C1 segment of cervical spinal cord (tissue), 14 donors: Measurements from ENCODE around the gene KIF5B.
"Not testable (repeated sequence)": the region's sequence is repeated elsewhere in the genome, so short reads cannot be mapped to it uniquely, and the experiment has no call there.

Experiments
- DNase-seq, 14 donors: peaks; one replicate each; lab custom pipeline; 2025; lab: John Stamatoyannopoulos, UW

KIF5B gene

DNA sequence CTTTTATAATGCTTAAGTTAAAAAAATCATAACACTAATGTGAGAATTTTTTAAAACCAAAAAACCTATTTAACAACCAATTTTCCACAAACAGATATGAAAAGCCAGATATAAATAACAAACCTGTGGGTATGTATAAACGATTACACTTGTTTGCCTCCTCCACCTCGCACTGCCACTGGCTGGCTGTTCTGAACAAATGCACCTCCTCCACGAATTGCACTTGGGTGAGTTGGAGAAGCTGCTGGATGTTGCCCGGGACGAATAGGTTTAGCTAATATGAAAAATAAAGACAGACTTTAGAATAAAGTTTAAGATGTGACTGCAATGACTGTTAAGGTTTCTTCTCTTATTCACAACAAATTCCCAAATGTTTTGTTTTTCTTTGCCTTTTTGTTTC lies 40.8 kb downstream of the KIF5B start:
- no peak for DNase-seq

DNA sequence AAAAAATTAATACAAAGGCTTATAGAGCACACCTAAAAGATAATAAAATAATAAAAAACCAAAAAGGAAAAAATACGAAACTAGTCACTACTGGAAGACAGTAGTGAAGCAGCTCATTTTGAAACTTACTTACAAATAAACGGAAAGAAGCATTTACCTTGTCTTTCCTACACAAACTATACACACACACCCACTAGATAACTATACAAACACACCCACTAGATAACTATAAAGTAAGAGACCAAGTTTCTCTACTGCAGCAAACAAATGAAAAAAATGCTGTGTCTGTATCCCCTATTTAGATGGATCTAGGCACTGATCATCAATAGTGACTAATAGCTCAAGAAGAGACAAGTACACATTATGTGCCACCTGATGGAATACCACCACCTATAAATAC lies 49.2 kb downstream of the KIF5B start:
- no peak for DNase-seq

DNA sequence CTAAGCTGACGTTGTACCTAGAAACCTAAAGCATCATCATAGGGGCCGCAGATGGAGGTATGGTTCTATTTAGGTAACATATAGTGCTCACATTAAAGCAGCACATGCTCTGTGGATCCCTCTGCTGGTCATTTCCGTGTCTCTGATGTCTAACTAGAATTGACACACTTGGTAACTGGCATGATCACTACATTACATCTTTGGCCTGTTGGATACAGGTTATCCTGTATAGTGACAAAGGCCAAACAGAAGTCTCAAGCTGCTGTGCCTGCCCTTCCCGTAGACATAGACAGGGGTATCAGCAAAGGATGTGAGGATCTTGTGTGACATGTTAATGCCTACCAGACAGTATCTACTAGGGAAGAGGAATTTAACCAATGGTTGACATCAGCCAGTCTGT lies 51.2 kb downstream of the KIF5B start:
- DNase-seq: peak in 2 of 14 donors; percentile 5 to 12

DNA sequence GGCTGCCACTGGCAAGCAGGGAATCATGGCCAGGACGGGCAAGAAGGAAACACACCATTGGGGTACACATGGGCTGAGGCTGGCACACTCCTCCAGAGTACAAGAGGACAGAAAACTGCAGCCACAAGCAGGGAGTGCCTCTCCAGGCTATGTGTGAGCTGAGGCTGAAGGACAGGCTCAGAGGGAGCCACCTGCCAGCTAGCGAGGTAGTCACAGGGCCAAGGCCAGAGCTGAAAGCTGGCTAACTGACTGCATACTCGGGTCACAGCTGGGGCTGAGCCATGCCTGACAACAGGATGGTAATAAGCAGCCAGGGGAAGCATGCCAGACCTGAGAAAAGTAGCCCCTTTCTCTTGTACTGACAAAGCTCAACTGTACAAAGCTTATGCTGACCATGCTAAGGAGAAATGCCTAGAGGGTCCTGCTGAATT lies 52.0 kb downstream of the KIF5B start:
- DNase-seq: peak in 12 of 14 donors; percentile 2 to 70 (median 28)

DNA sequence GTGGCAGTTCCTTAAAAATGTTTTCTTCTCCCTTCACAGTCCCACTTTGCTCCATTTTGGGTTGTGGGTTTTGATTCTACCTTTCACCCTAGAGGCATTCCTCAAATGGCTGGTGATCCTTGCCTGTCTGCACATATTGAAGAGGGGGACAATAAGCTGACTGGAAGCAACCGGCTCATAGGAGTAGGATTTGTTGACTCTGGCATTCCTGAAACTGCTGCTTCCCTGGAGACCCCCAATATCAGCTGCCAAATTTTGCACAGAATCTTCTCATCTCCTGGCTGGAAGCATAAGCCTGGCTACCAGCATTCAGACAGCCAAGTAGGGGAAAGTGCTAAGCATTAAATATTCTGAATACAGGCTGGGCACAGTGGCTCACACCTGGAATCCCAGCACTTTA lies 53.7 kb downstream of the KIF5B start:
- peak in 1 of 14 donors; percentile 9 for DNase-seq

DNA sequence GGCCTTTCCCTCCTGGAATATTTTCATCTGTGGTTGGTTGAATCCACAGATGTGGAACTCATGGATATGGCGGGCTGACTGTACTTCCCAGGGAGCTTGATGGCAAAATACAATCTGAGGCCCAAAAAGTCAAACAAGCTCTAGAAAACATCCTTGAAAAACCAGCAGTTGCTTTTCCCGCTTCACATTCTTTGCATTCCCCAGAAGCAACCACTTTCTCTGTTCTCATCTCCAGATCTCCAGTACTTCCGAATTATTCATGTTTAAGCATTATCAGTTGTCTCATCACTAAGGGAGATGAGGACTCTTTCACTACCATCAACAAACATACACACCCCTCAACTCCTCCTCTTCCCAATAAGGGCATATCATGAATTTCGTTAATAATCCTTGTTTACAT lies 55.3 kb downstream of the KIF5B start:
- DNase-seq: no peak

DNA sequence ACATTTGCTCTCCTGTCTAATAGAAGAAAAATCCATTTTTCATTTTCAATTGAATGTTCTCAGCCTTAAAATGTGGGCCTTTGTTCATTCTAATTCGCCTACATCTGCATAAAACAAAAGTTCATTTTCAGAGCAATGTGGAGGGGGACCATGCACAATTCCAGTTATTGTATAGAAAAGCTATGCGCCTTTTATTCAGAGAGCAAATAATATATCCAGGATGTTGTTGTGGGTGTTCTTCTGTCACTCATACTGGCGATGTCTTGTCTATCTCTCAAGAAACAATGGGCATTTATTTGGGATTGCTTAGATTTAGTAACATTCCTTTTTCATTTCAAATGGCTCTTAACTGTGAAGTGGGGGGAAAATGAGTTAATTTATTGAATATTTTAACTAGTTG lies 56.4 kb downstream of the KIF5B start:
- no peak for DNase-seq

DNA sequence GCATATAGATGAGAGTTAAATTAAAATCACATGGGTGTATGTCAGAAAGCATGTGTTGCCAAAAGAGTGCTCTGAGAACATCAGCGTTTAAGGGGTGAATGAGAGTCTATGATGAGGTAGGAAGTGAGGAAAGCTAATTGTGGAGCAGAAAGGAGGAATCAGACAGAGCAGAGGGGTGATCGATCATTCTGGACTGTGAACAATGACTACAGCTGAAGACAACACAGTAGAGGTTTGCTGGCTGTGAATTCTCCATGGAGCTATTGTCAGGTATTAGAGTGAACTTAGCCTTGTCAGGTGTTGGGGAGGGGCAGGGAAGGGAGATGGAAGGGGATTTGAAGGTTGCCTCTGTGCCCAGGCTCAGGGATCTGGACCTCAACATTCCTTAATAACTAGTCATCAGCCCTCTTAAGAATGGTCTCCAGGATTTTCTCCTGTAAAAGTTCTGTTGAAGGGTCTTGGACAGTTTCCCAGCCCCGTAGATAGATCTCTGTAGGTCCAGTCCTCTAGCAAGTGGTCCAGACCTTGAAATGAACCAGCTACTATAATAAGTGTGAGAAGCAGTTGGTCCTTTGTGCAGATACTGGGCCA lies 57.1 kb downstream of the KIF5B start:
- DNase-seq: no peak

DNA sequence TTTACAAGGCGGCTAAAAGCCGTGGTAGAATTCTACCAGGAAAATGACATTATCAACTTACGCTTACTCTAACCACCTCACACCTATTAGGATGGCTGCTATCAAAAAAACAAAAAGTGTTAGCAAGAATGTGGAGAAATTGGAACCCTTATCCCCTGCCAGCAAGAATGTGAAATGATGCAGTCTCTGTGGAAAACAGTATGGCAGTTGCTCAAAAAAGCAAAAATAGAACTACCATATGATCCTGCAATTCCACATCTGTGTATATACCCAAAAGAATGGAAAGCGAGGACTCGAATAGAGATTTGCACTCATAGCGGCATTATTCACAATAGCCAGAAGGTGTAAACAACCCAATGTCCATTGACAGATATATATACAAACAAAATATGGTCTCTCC lies 61.3 kb downstream of the KIF5B start:
- DNase-seq: no peak

DNA sequence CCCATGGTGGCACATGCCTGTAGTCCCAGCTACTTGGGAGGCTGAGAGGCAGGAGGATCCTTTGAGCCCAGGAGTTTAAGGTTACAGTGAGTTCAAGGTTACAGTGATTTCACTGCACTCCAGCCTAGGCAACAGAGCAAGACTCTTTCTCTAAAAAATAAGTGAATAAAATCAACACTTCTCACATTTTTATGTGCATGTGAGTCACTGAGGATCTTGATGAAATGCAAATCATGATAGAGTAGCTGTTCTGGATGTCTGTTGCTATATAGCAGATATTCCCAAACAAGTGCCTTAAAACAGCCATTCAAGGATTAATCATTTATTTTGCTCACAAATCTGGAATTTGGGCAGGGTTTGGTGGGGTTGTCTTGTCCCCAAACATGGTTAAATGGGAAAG lies 65.3 kb downstream of the KIF5B start:
- no peak for DNase-seq

DNA sequence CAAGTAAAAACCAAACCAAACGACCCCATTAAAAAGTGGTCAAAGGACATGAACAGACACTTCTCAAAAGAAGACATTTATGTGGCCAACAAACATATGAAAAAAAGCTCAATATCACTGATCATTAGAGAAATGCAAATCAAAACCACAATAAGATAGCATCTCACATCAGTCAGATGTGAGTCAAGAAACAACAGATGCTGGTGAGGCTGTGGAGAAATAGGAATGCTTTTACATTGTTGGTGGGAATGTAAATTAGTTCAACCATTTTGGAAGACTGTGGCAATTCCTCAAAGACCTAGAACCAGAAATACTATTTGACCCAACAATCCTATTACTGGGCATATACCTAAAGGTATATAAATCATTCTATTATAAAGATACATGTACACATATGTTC lies 68.4 kb downstream of the KIF5B start:
- DNase-seq: not testable (repeated sequence)

DNA sequence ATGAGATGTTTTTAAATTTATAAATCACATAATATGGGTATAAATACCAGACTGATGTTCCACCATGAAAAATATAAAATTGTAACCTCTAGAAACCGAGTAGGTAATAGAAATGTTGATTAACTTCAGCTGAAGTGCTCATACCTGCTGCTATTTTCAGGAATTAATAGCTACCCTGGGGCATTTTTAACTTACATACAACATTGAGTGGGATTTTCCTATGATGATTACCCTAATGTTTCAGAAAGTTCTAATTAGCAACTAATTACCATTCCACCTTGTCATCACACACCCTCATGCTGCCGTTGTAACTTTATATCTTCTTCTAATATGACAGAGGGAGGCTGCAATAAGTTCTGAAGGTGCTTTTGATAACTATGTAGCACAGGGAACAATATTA lies 74.1 kb downstream of the KIF5B start:
- no peak for DNase-seq

DNA sequence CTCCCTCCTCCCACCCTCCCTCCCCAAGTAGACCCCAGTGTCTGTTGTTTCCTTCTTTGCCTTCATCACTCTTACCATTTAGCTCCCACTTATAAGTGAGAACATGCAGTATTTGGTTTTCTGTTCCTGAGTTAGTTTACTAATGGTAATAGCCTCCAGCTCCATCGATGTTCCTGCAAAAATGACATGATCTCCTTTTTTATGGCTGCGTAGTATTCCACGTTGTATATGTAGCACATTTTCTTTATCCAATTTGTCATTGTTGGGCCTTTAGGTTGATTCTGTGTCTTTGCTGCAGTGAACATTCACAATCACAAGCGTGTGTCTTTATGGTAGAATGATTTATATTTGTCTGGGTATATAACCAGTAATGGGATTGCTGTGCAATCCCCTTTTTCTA lies 75.8 kb downstream of the KIF5B start:
- DNase-seq: no peak

DNA sequence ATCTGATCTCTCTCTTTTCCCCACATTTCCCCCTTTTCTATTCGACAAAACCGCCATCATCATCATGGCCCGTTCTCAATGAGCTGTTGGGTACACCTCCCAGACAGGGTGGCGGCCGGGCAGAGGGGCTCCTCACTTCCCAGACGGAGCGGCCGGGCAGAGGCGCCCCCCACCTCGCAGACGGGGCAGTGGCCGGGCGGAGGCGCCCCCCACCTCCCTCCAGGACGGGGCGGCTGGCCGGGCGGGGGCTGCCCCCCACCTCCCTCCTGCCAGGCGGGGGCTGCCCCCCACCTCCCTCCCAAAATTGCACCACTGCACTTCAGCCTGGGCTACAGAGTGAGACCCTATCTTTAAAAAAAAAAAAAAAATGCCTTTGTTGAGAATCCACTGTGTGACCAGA lies 77.2 kb downstream of the KIF5B start:
- DNase-seq: not testable (repeated sequence)

DNA sequence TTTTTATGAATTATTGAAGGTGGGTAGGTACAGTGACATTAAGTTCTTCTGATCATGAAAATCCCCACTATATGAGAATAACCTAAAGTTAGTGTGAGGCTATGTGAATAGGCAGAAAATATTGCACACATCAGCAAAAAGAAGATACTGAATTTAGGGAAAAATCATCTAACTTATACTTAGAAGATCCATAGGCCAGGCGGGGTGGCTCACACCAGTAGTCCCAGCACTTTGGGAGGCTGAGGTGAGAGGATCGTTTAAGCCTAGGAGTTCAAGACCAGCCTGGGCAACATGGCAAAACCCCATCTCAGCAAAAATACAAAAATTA lies 78.1 kb downstream of the KIF5B start:
- no peak for DNase-seq

DNA sequence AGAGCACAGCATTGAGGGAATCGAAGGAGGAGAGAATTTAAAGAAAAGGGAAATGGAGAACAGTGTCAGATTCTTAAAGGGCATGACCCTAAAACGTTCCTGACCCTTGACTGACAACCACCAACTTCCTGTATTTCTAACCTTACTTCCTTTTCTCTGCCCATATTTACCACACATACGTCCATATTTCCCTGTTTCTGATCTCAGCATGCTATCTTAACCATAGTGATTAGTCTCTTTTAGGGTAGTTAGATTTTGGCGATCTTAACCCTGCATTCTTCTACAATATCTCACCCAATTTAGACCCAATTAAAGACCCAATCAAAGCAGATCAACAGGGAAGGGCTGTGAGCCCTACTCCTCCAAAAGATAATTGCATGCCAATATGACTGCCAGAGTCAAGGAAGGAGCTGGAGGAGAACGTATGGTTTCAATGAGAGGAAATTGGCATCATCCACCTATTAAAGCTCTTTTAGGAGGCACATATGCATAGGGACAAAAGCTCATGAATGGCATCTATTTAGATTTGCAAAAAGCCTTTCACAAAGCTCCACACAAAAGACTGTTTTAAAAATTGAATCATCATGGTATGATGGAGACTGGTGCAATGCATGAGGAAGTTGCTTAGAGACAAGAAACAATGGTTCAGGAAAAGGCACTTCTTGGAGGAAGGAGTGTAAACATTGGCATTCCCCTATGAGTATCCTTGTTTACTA lies 78.6 kb downstream of the KIF5B start:
- peak in 3 of 14 donors; percentile 2 to 12 (median 11) for DNase-seq

DNA sequence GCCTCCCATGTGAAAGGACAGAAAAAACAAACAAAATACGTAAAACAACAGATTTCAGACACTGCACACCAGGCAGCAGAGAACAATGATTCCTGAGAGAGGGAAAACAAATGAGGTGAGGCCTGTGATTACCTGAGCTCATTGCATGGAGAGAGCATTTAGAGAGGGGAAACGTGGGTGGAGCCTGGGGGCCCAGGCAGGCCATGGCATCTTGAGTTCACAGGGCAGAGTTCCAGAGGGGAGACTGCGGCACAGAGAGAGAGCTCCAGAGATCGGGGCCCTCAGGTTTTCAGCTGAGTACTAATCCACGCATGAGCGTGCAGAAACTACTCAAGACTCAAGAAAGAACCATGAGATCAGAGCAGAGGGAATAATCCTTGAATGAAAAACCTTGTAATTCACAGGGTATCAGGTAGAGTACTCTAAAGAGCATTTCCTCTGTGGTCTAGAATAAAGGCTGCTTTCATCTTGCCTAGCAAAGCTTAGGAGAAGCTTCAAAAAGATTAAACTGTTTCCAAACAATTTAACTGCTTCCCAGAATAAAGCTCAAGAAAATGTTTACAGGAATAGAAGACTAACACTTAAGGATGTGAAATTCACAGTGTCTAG lies 81.0 kb downstream of the KIF5B start:
- DNase-seq: no peak

DNA sequence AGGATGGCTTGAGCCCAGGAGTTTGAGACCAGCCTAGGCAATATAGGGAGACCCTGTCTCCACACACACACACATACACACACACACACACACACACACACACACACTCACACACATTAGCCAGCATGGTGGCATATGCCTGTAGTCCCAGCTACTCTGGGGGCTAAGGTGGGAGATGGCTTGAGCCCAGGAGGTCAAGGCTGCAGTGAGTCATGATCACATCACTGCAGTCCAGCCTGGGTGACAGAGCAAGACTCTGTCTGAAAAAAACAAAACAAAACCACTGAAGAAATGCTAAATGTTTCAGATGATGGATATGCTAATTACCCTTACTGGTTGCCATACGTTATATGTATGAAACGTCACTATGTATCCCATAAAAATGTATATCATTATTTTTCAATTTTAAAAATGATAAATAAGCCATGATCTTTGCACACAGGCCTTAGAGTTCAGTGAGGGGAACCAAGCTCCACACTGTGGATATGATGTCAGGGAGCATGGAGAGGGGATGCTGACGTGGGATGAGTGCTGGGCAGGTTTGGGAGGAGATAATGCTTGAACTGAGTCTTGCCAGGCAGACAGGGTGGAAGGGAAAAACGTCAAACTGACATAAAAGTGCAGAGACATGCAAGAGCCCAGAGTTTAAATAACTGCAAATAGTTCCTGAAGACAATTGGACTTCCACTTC lies 81.6 kb downstream of the KIF5B start:
- DNase-seq: no peak

DNA sequence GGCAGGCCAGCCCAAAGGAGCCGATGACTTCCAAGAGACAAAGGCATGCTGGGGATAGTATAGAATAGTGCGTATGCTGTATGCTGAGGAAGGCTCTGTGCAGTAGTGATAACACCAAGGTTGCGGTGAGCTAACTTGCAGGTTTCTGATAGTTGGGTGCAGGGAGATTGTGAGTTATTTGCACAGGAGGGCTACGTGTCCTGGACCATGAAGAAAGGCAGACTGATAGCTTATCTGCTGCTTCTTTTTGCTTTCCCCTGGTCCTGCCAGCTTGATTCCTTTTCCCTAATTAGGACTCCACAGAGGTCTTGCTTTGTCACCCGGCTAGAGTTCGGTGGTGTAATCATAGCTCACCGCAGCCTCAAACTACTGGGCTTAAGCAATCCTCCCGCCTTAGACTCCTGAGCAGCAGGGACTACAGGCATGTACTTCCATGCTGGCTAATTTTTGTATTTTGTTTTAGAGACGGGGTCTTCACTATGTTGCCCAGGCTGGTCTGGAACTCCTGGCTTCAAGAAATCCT lies 83.6 kb downstream of the KIF5B start:
- DNase-seq: no peak

DNA sequence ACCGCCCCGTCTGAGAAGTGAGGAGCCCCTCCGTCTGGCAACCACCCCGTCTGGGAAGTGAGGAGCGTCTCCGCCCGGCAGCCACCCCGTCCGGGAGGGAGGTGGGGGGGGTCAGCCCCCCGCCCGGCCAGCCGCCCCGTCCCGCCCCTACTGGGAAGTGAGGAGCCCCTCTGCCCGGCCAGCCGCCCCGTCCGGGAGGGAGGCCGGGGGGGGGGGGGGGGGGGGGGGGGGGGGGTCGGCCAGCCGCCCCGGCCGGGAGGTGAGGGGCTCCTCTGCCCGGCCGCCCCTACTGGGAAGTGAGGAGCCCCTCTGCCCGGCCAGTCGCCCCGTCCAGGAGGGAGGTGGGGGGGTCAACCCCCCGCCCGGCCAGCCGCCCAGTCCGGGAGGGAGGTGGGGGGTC lies 86.4 kb downstream of the KIF5B start:
- not testable (repeated sequence) for DNase-seq

DNA sequence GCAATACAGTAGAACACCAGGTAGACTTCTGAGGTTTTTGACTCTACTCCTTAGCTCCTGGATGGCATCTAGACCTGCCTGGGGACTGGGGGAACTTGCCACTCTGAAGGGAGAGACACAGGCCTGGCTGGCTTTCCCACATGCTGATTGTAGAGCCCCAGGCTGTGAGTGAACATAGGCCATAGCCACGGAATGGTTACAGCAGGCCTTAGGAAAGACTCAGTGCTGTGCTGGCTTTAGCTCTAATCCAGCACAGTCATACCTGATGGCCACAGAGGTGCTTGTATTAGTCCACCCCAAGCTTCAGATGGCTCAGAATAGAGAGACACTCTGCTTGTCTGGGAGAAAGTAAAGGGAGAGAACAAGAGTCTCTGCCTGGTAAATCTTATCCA lies 92.6 kb downstream of the KIF5B start:
- DNase-seq: no peak

DNA sequence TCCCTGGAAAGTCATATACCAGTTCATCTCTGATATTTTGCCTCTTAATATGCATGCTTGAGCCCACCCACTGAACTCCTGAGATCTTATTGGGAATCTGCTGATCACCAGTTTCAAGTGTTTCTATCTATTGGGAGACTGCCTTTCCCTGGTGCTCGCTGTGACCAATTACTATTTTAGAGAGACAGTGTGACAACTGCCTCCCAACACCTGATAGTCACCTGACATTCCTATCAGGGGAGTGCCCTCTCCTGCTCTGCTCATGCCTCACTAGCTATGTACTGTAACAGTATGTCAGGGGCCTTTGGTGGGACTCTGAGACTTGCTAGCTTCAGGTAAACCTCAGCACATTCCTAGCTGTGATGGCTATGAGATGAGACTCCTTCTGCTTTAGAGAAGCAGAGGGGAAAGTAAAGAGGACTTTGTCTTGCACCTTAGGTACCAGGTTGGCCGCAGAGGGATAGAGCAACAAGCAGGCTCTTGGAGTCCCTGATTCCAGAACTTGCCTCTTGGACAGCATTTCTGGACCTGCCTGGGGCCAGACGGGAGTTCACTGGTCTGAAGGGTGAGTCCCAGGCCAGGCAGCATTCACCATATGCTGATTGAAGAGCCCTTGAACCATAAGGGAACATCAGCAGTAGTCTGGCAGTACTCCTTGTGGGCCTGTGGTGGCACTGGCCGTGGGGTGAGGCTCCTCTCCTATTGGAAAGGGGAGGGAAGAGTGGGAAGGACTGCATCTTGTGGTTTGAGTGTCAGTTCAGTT lies 93.2 kb downstream of the KIF5B start:
- DNase-seq: no peak
